ENCODE data around the gene FIZ1.
A peak's percentile ranks its signal among the peaks of the same experiment; 100 is the strongest.

Gene FIZ1

GRCh38 chr19:55613396-55613795, 14.1 kb upstream of the FIZ1 start:
- Histone ChIP-seq H3K9me3 (ENCODE audit: control insufficient read depth in 2 of 2, low read length in 2 of 2) (no peaks in the 10 kb centered on the region), H3K27ac (ENCODE audit: low read length) (no peak overlapping the region), H3K4me3 (ENCODE audit: low read length in 2 of 2) (no peak overlapping the region), H3K4me1 (ENCODE audit: control insufficient read depth, insufficient read depth, low read length) (peaks cover 10% of the 10 kb centered on the region), H3K27me3 (ENCODE audit: control insufficient read depth in 1 of 2, insufficient read depth in 2 of 2, low read length in 2 of 2) (no peaks in the 10 kb centered on the region), H3K36me3 (ENCODE audit: control insufficient read depth in 2 of 2, insufficient read depth in 2 of 2, low read length in 2 of 2) (peaks cover 23 to 24% of the 10 kb centered on the region in 2 donors), H3K9ac (ENCODE audit: low read length in 2 of 2) (no peak overlapping the region)

- Histone ChIP-seq H3K9ac (ENCODE audit: low read length in 2 of 2) (no peak overlapping the region), H3K27ac (ENCODE audit: low read length) (no peak overlapping the region), H3K27me3 (ENCODE audit: control insufficient read depth in 1 of 2, insufficient read depth in 2 of 2, low read length in 2 of 2) (no peaks in the 10 kb centered on the region), H3K9me3 (ENCODE audit: control insufficient read depth in 2 of 2, low read length in 2 of 2) (no peaks in the 10 kb centered on the region), H3K4me3 (ENCODE audit: low read length in 2 of 2) (no peak overlapping the region), H3K4me1 (ENCODE audit: control insufficient read depth, insufficient read depth, low read length) (peaks cover 18% of the 10 kb centered on the region), H3K36me3 (ENCODE audit: control insufficient read depth in 2 of 2, insufficient read depth in 2 of 2, low read length in 2 of 2) (peaks cover 18 to 20% of the 10 kb centered on the region in 2 donors)
Observed at GRCh38 chr19:55611983-55612645, 12.8 kb upstream of the FIZ1 start.

- no peak overlapping the region for H3K4me3 ChIP-seq (ENCODE audit: low read length in 2 of 2)
- peaks cover 25% of the 10 kb centered on the region for H3K4me1 ChIP-seq (ENCODE audit: control insufficient read depth, insufficient read depth, low read length)
- no peaks in the 10 kb centered on the region for H3K9me3 ChIP-seq (ENCODE audit: control insufficient read depth in 2 of 2, low read length in 2 of 2)
- H3K27ac ChIP-seq (ENCODE audit: low read length) = no peak overlapping the region
- peaks cover 14 to 17% of the 10 kb centered on the region in 2 donors for H3K36me3 ChIP-seq (ENCODE audit: control insufficient read depth in 2 of 2, insufficient read depth in 2 of 2, low read length in 2 of 2)
- no peak overlapping the region for H3K9ac ChIP-seq (ENCODE audit: low read length in 2 of 2)
- no peaks in the 10 kb centered on the region for H3K27me3 ChIP-seq (ENCODE audit: control insufficient read depth in 1 of 2, insufficient read depth in 2 of 2, low read length in 2 of 2)
Observed at GRCh38 chr19:55611300-55611982, 12.1 kb upstream of the FIZ1 start.

GRCh38 chr19:55609326-55609725, 10.0 kb upstream of the FIZ1 start:
- Histone ChIP-seq H3K9ac (ENCODE audit: low read length in 2 of 2) (no peak overlapping the region), H3K36me3 (ENCODE audit: control insufficient read depth in 2 of 2, insufficient read depth in 2 of 2, low read length in 2 of 2) (peaks cover 7 to 9% of the 10 kb centered on the region in 2 donors), H3K9me3 (ENCODE audit: control insufficient read depth in 2 of 2, low read length in 2 of 2) (no peaks in the 10 kb centered on the region), H3K27ac (ENCODE audit: low read length) (no peak overlapping the region), H3K4me3 (ENCODE audit: low read length in 2 of 2) (no peak overlapping the region), H3K4me1 (ENCODE audit: control insufficient read depth, insufficient read depth, low read length) (peaks cover 40% of the 10 kb centered on the region), H3K27me3 (ENCODE audit: control insufficient read depth in 1 of 2, insufficient read depth in 2 of 2, low read length in 2 of 2) (no peaks in the 10 kb centered on the region)

- Histone ChIP-seq H3K27ac (ENCODE audit: low read length) (peak overlapping the region; percentile 87), H3K36me3 (ENCODE audit: control insufficient read depth in 2 of 2, insufficient read depth in 2 of 2, low read length in 2 of 2) (peaks cover 5 to 9% of the 10 kb centered on the region in 2 donors), H3K4me3 (ENCODE audit: low read length in 2 of 2) (peak overlapping the region; percentile 88 to 93), H3K27me3 (ENCODE audit: control insufficient read depth in 1 of 2, insufficient read depth in 2 of 2, low read length in 2 of 2) (no peaks in the 10 kb centered on the region), H3K9ac (ENCODE audit: low read length in 2 of 2) (peak overlapping the region; percentile 88 to 90), H3K4me1 (ENCODE audit: control insufficient read depth, insufficient read depth, low read length) (peaks cover 40% of the 10 kb centered on the region), H3K9me3 (ENCODE audit: control insufficient read depth in 2 of 2, low read length in 2 of 2) (no peaks in the 10 kb centered on the region)
Observed at GRCh38 chr19:55606817-55607216, 7.5 kb upstream of the FIZ1 start.

GRCh38 chr19:55606471-55606787, 7.1 kb upstream of the FIZ1 start:
- peak overlapping the region; percentile 87 for H3K27ac ChIP-seq (ENCODE audit: low read length)
- no peaks in the 10 kb centered on the region for H3K9me3 ChIP-seq (ENCODE audit: control insufficient read depth in 2 of 2, low read length in 2 of 2)
- peak overlapping the region; percentile 88 to 90 for H3K9ac ChIP-seq (ENCODE audit: low read length in 2 of 2)
- peak overlapping the region; percentile 88 to 93 for H3K4me3 ChIP-seq (ENCODE audit: low read length in 2 of 2)
- peaks cover 38% of the 10 kb centered on the region for H3K4me1 ChIP-seq (ENCODE audit: control insufficient read depth, insufficient read depth, low read length)
- no peaks in the 10 kb centered on the region for H3K27me3 ChIP-seq (ENCODE audit: control insufficient read depth in 1 of 2, insufficient read depth in 2 of 2, low read length in 2 of 2)
- peaks cover 5 to 9% of the 10 kb centered on the region in 2 donors for H3K36me3 ChIP-seq (ENCODE audit: control insufficient read depth in 2 of 2, insufficient read depth in 2 of 2, low read length in 2 of 2)

GRCh38 chr19:55605637-55606470, 6.5 kb upstream of the FIZ1 start, which contains the start of gene ZNF865:
TSS of gene ZNF865 (plus strand) at chr19:55605647. CDS start at chr19:55613619, 7,972 bp downstream.
- Histone ChIP-seq H3K9ac (ENCODE audit: low read length in 2 of 2) (peak within 1 kb of the TSS; percentile 88 to 90), H3K4me1 (ENCODE audit: control insufficient read depth, insufficient read depth, low read length) (peaks cover 40% of the 10 kb centered on the region), H3K9me3 (ENCODE audit: control insufficient read depth in 2 of 2, low read length in 2 of 2) (no peaks in the 10 kb centered on the region), H3K27me3 (ENCODE audit: control insufficient read depth in 1 of 2, insufficient read depth in 2 of 2, low read length in 2 of 2) (no peaks in the 10 kb centered on the region), H3K27ac (ENCODE audit: low read length) (peak within 1 kb of the TSS; percentile 87), H3K36me3 (ENCODE audit: control insufficient read depth in 2 of 2, insufficient read depth in 2 of 2, low read length in 2 of 2) (peaks cover 5 to 9% of the 10 kb centered on the region in 2 donors), H3K4me3 (ENCODE audit: low read length in 2 of 2) (peak within 1 kb of the TSS; percentile 88 to 93)

GRCh38 chr19:55605207-55605636, 5.9 kb upstream of the FIZ1 start:
- peaks cover 3 to 9% of the 10 kb centered on the region in 2 donors for H3K36me3 ChIP-seq (ENCODE audit: control insufficient read depth in 2 of 2, insufficient read depth in 2 of 2, low read length in 2 of 2)
- no peaks in the 10 kb centered on the region for H3K27me3 ChIP-seq (ENCODE audit: control insufficient read depth in 1 of 2, insufficient read depth in 2 of 2, low read length in 2 of 2)
- peaks cover 41% of the 10 kb centered on the region for H3K4me1 ChIP-seq (ENCODE audit: control insufficient read depth, insufficient read depth, low read length)
- H3K9ac ChIP-seq (ENCODE audit: low read length in 2 of 2) = peak overlapping the region in 1 of 2 donors; percentile 90
- no peaks in the 10 kb centered on the region for H3K9me3 ChIP-seq (ENCODE audit: control insufficient read depth in 2 of 2, low read length in 2 of 2)
- peak overlapping the region; percentile 88 to 93 for H3K4me3 ChIP-seq (ENCODE audit: low read length in 2 of 2)
- H3K27ac ChIP-seq (ENCODE audit: low read length) = peak overlapping the region; percentile 87

GRCh38 chr19:55603581-55604292, 4.4 kb upstream of the FIZ1 start:
- Histone ChIP-seq H3K27ac (ENCODE audit: low read length) (no peak overlapping the region), H3K9ac (ENCODE audit: low read length in 2 of 2) (no peak overlapping the region), H3K9me3 (ENCODE audit: control insufficient read depth in 2 of 2, low read length in 2 of 2) (no peaks in the 10 kb centered on the region), H3K27me3 (ENCODE audit: control insufficient read depth in 1 of 2, insufficient read depth in 2 of 2, low read length in 2 of 2) (no peaks in the 10 kb centered on the region), H3K4me1 (ENCODE audit: control insufficient read depth, insufficient read depth, low read length) (peaks cover 41% of the 10 kb centered on the region), H3K4me3 (ENCODE audit: low read length in 2 of 2) (no peak overlapping the region), H3K36me3 (ENCODE audit: control insufficient read depth in 2 of 2, insufficient read depth in 2 of 2, low read length in 2 of 2) (no peaks in the 10 kb centered on the region)

GRCh38 chr19:55603115-55603514, 3.8 kb upstream of the FIZ1 start:
- Histone ChIP-seq H3K9ac (ENCODE audit: low read length in 2 of 2) (no peak overlapping the region), H3K36me3 (ENCODE audit: control insufficient read depth in 2 of 2, insufficient read depth in 2 of 2, low read length in 2 of 2) (no peaks in the 10 kb centered on the region), H3K4me3 (ENCODE audit: low read length in 2 of 2) (no peak overlapping the region), H3K4me1 (ENCODE audit: control insufficient read depth, insufficient read depth, low read length) (peaks cover 41% of the 10 kb centered on the region), H3K9me3 (ENCODE audit: control insufficient read depth in 2 of 2, low read length in 2 of 2) (no peaks in the 10 kb centered on the region), H3K27me3 (ENCODE audit: control insufficient read depth in 1 of 2, insufficient read depth in 2 of 2, low read length in 2 of 2) (no peaks in the 10 kb centered on the region), H3K27ac (ENCODE audit: low read length) (no peak overlapping the region)
